BLaER1 (cell line): ENCODE results near the gene LRRC8C.
"Not testable (repeated sequence)": the region's sequence is repeated elsewhere in the genome, so short reads cannot be mapped to it uniquely, and the experiment has no call there.

Source experiments
- H3K27ac ChIP-seq: shearing (Covaris generic); formaldehyde crosslinking; 2 replicates; pipeline ENCODE4 v1.8.1; 2022
- H3K27me3 ChIP-seq: shearing (Covaris generic); formaldehyde crosslinking; 2 replicates; pipeline ENCODE4 v1.8.1; 2022
- H3K36me3 ChIP-seq: shearing (Covaris generic); formaldehyde crosslinking; 2 replicates; pipeline ENCODE4 v1.8.1; 2022
- H3K4me1 ChIP-seq: shearing (Covaris generic); formaldehyde crosslinking; 2 replicates; pipeline ENCODE4 v1.8.1; 2022
- H3K4me2 ChIP-seq: shearing (Covaris generic); formaldehyde crosslinking; 2 replicates; pipeline ENCODE4 v1.8.1; 2022
- H3K4me3 ChIP-seq: shearing (Covaris generic); formaldehyde crosslinking; 2 replicates; pipeline ENCODE4 v1.8.1; 2022
- H3K9ac ChIP-seq: shearing (Covaris generic); formaldehyde crosslinking; 2 replicates; pipeline ENCODE4 v1.8.1; 2022
- H3K9me3 ChIP-seq: shearing (Covaris generic); formaldehyde crosslinking; 2 replicates; pipeline ENCODE4 v1.8.1; 2022
- H4K20me1 ChIP-seq: shearing (Covaris generic); formaldehyde crosslinking; 2 replicates; pipeline ENCODE4 v1.8.1; 2022
- Cebpa-rat ChIP-seq: shearing (Covaris generic); IDR thresholded peaks from 2 replicates; pipeline ENCODE4 v1.8.1; 2022

LRRC8C gene

DNA sequence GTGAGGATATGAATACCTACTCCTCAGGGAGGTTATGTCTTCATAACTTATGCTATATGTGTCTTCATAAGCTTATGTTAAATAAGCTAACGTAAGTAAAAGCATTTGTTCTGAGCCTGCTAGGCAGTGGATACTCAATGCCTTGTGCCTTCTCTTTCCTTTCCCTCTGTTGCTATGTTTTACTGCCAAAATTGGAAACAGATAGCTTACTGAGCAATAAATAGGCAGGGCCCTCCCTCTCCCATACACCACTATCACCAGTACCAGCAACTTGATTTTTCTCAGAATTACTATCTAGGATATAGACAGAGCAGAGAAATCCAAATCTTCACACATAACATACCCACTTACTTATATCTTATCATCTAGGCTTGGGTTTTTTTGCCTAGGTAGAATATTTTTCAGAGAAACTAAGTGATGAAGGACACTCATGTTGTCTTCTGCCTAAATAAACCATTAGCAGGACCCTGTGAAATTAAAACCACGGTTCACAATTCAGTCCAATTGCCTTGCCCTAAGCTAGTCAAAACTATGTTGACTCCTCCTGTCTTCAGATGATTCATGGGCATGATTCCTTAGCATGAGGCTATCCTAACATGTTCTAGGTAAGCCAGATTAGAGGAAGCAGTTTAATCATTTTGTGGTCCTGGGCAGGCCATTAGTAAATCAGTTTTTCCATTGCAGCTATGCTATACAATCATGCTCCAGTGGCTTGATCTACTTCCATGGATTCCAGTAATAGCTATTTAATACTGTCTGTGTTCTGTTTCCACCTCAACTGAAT is 15.9 kb upstream of the LRRC8C start:
- no peaks in the 10 kb centered on the region for H4K20me1 ChIP-seq
- no peak overlapping the region for H3K27ac ChIP-seq
- H3K36me3 ChIP-seq: peaks cover 33% of the 10 kb centered on the region
- peaks cover 18% of the 10 kb centered on the region for H3K9me3 ChIP-seq
- H3K4me1 ChIP-seq: peaks cover 4% of the 10 kb centered on the region
- no peaks in the 10 kb centered on the region for H3K27me3 ChIP-seq
- no peak overlapping the region for H3K9ac ChIP-seq
- H3K4me2 ChIP-seq: no peak overlapping the region
- no peak for TF ChIP-seq Cebpa-rat
- no peak overlapping the region for H3K4me3 ChIP-seq

DNA sequence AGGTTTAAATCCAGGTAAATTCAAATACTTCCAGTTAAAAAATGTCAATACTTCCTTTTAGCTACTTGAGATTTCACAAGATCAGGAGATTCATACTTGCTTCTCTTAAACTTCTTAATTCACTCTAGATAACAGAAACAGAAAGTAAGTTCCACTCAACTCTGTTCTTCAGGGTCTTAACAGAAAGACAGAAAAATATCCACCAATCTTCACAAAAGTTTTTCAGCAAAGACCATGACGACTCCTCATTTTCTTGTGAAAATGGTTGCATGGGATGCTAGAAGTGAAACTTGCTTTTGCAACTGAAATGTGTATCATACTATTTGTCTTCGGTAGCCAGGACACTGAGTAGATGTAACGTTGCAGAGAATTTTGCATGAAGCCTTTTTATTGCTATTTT is 12.3 kb upstream of the LRRC8C start:
- Histone ChIP-seq H3K4me2 (no peak overlapping the region), H3K27me3 (no peaks in the 10 kb centered on the region), H3K4me3 (no peak overlapping the region), H3K9me3 (peaks cover 18% of the 10 kb centered on the region), H3K9ac (no peak overlapping the region), H4K20me1 (no peaks in the 10 kb centered on the region), H3K36me3 (peaks cover 45% of the 10 kb centered on the region), H3K27ac (no peak overlapping the region), H3K4me1 (no peaks in the 10 kb centered on the region)
- TF ChIP-seq Cebpa-rat: no peak

DNA sequence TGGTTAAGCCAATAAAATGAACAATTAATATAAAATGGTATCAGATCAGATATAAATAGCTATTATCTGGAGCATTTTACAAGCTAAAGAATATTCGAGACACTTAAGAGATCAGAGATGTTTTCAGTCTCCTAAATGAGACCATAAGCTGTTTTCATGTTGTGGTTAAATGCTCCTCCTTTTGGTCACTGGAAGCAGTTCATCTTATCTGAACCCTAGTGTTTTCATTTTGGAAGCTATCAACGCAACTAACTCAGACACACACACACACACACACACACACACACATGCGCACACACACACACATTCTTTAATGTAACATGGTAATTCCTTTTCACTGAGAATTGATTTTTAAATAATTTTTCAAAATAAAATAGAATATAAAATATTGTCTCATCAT is 10.0 kb upstream of the LRRC8C start:
- H3K27ac ChIP-seq: no peak overlapping the region
- H3K4me3 ChIP-seq: no peak overlapping the region
- no peaks in the 10 kb centered on the region for H3K4me1 ChIP-seq
- no peak overlapping the region for H3K4me2 ChIP-seq
- H3K36me3 ChIP-seq: peaks cover 26% of the 10 kb centered on the region
- H3K9ac ChIP-seq: no peak overlapping the region
- H4K20me1 ChIP-seq: no peaks in the 10 kb centered on the region
- no peaks in the 10 kb centered on the region for H3K27me3 ChIP-seq
- peaks cover 11% of the 10 kb centered on the region for H3K9me3 ChIP-seq
- TF ChIP-seq Cebpa-rat: no peak

DNA sequence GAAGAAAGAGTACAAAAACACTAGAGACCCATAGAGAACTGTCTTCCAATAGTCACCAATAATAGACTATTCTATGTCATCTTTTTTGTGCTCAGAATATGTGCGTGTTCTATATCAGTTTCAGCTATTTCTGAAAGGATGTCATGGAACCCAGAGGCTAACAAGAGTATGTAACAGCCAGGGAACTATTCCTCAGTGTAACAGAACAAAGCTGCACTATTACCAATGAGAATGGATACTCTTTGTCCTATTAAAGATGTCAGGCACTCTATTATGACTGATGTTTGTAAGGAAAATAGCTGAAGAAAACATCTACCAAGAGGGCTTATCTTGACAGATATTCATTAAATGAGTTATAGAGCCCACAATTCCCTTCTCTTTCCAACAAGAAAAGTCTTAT is 8.6 kb upstream of the LRRC8C start:
- H3K27ac ChIP-seq: no peak overlapping the region
- TF ChIP-seq Cebpa-rat: no peak

DNA sequence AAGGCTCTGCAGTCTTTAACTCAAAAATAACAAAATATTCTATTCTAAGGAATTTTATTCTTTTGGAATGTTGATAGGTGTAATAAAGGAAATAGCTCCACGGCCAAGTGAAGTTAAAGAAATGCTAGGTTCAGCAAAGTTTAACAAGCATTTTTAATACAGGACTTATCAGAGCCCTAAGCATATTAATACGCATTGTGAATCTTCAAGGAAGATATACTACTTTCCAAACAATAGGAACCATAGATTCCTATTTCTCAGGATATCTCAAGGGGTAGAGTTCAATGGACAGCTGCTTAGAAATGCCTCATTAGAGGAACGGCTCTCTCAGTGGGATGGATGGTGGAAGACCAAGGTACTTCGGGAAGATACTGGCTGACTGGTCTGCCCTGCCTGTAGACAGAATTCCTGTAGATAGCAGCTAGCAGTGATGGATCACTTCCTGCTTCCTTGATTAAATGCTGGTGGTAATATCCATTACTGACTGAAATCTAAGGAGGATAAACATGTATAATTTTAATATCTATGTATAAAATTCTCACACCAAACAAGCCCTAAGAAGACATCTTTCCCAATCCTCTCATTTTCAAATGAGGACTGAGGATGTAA is 8.1 kb upstream of the LRRC8C start:
- H4K20me1 ChIP-seq: no peaks in the 10 kb centered on the region
- TF ChIP-seq Cebpa-rat: no peak
- peaks cover 24% of the 10 kb centered on the region for H3K36me3 ChIP-seq
- H3K27ac ChIP-seq: no peak overlapping the region
- H3K4me1 ChIP-seq: peaks cover 6% of the 10 kb centered on the region
- no peaks in the 10 kb centered on the region for H3K27me3 ChIP-seq
- 0 out of 2 replicates have a peak, but pooled peaks cover 3% of the 10 kb centered on the region for H3K9me3 ChIP-seq
- no peak overlapping the region for H3K4me2 ChIP-seq
- no peak overlapping the region for H3K9ac ChIP-seq
- no peak overlapping the region for H3K4me3 ChIP-seq

More for the DNA sequence above, 8.6 kb upstream of the LRRC8C start:
- Histone ChIP-seq H3K27me3 (no peaks in the 10 kb centered on the region), H3K36me3 (peaks cover 24% of the 10 kb centered on the region), H3K4me1 (peaks cover under 1% of the 10 kb centered on the region; the same call in 1 of the 2 replicates), H4K20me1 (no peaks in the 10 kb centered on the region), H3K9me3 (0 out of 2 replicates have a peak, but pooled peaks cover 3% of the 10 kb centered on the region), H3K4me2 (no peak overlapping the region), H3K4me3 (no peak overlapping the region), H3K9ac (no peak overlapping the region)

DNA sequence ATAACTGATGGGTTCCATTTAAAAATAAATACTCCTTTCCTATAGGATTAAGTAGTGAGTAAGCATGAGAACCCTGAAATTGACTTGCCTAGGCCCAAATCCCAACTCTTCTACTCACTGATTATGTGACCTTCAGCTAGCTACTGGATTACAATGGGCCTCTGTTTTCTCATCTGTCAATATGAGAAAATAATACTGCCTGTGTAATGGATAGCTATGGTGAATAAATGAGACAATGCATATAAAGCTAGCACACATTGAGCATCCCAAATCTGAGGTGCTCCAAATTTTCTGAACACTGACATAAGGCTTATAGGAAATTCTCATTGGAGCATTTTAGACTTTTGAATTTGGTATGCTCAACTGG is 5.3 kb upstream of the LRRC8C start:
- no peak for TF ChIP-seq Cebpa-rat
- Histone ChIP-seq H3K27ac (no peak overlapping the region), H3K9me3 (no peaks in the 10 kb centered on the region), H3K4me1 (peaks cover 32% of the 10 kb centered on the region), H3K9ac (no peak overlapping the region), H4K20me1 (no peaks in the 10 kb centered on the region), H3K36me3 (peaks cover 30% of the 10 kb centered on the region), H3K4me2 (no peak overlapping the region), H3K27me3 (no peaks in the 10 kb centered on the region), H3K4me3 (no peak overlapping the region)

DNA sequence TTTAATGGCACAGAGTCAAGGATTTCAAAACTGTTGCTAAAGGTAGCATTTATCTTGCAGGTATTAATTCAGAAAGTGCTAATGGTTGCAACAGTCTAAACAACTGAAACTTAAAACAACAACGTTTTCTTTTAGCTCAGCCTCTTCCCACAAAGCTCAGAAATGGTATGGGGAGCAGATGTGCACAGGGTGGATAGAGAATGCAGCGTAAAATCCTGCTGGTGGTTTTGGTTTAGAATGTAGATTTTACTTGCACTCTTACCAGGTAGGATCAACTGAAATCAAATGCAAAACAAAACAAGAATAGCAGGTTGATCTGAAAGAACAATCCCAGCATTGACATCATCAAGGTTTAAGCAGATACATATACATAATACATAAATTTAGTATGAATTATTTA is 3.8 kb upstream of the LRRC8C start:
- Histone ChIP-seq H3K27me3 (no peaks in the 10 kb centered on the region), H4K20me1 (no peaks in the 10 kb centered on the region), H3K27ac (no peak overlapping the region), H3K9ac (no peak overlapping the region), H3K9me3 (no peaks in the 10 kb centered on the region), H3K4me1 (peaks cover 32% of the 10 kb centered on the region), H3K36me3 (peaks cover 29% of the 10 kb centered on the region), H3K4me3 (no peak overlapping the region), H3K4me2 (peak overlapping the region; percentile 94; the same call in 1 of the 2 replicates)
- TF ChIP-seq Cebpa-rat: no peak

DNA sequence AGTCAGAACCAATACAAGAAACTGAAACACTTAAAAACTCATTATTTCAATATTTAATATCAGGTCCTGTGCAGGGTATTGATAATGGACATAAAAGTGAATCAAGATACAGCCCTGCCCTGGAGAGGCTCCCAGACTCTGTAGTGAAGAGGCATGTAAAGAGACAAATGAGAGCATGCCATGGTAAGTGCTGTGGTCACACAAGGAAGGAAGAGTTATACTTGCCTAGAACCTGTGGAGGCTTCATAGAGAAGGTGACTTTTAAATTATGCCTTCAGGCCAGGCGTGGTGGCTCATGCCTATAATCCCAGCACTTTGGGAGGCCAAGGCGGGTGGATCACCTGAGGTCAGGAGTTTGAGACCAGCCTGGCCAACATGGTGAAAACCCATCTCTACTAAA is 3.3 kb upstream of the LRRC8C start:
- peak overlapping the region; percentile 94; the same call in 1 of the 2 replicates for H3K4me2 ChIP-seq
- H3K4me1 ChIP-seq: peaks cover 32% of the 10 kb centered on the region
- not testable (repeated sequence) for H3K9me3 ChIP-seq, H3K9ac ChIP-seq, H3K27me3 ChIP-seq, H3K27ac ChIP-seq, H4K20me1 ChIP-seq, H3K4me3 ChIP-seq
- peaks cover 25% of the 10 kb centered on the region for H3K36me3 ChIP-seq

DNA sequence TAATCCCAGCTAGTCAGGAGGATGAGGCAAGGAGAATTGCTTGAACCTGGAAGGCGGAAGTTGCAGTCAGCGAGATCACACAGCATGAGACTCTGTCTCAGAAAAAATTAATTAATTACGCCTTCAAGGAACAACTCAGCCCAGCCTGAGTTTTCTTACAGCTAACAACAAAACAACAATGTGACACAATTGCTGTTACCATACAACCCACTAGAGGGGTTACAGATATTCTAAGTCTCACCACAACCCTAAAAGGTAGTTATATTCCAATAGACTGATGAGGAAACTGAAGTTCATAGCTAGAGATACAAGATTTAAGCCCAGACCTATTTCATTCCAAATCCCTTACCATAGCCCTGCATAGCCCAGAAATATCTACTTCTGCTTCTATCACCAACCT is 2.9 kb upstream of the LRRC8C start:
- no peak for TF ChIP-seq Cebpa-rat
- no peaks in the 10 kb centered on the region for H3K9me3 ChIP-seq
- H3K9ac ChIP-seq: no peak overlapping the region
- H3K27ac ChIP-seq: no peak overlapping the region
- H3K4me1 ChIP-seq: peaks cover 32% of the 10 kb centered on the region
- H3K27me3 ChIP-seq: no peaks in the 10 kb centered on the region
- no peak overlapping the region for H3K4me3 ChIP-seq
- H3K4me2 ChIP-seq: peak overlapping the region; percentile 94; the same call in 1 of the 2 replicates
- H3K36me3 ChIP-seq: peaks cover 20% of the 10 kb centered on the region
- no peaks in the 10 kb centered on the region for H4K20me1 ChIP-seq

DNA sequence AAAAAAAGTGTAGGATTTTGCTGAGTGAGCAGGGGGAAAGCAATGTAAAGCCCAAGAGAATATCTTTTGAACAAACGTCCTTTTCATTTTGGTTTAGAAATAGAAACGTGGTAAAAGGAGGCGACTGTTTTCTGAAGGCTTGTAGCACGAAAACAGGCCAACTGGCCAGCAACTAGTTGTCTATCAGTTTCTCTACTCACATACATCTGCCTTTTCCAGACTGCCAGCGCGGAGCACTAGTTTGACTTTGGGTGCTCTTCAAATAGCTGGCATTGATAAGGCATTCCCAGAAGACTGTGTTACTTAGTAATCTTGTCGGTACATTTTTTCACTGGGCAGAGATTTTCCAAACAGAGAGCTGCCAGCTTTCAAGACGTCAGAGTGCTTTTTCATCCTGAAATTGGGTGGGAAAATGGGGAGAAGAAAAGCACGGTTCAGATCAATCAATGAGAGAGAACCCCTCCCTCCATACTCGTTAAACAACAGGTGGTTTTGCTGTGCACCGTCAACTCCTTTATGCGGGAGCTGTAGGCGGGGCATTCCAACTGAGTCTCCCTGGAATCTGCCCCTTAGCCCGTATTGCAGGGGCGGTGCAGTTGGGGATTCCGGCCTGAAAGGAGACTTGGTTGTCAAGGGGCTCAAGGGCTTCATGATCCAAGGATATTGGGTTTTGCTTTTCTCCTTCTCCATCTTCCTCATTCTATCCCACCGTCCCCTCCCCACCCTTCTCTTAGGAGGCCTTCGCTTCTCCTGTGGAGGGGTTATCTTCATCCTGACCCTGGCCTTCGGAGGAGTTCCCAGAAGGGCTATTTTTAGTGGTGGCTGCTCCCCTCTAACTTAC is 884 bp upstream of the LRRC8C start:
- Histone ChIP-seq H3K4me1 (peaks cover 51% of the 10 kb centered on the region), H4K20me1 (peaks cover 17% of the 10 kb centered on the region), H3K4me2 (peak overlapping the region; percentile 94), H3K27ac (peak overlapping the region; percentile 95), H3K36me3 (peaks cover 20% of the 10 kb centered on the region), H3K4me3 (peak overlapping the region; percentile 94), H3K9me3 (no peaks in the 10 kb centered on the region), H3K9ac (peak overlapping the region; percentile 96), H3K27me3 (no peaks in the 10 kb centered on the region)
- no peak for TF ChIP-seq Cebpa-rat
